ENCODE results near the gene MTF2.

GRCh38 chr1:93108335-93108734, 29.3 kb downstream of the MTF2 start:
- TF ChIP-seq POLR2AphosphoS5 (IDR thresholded peaks at IDR 0.05; ENCODE audit: low read depth) (no peak), CTCF (conservative IDR thresholded peaks at IDR 0.05; ENCODE audit: low read depth in 2 of 2) (no peak), EZH2 (IDR thresholded peaks at IDR 0.05; ENCODE audit: low read depth, unreplicated experiment) (no peak), CREB1 (CRISPR knock-in tag; IDR thresholded peaks at IDR 0.05; ENCODE audit: low read depth) (no peak), ZNF114 (CRISPR knock-in tag; IDR thresholded peaks at IDR 0.05) (no peak), JUNB (IDR thresholded peaks at IDR 0.05; ENCODE audit: unreplicated experiment) (no peak), EZH2phosphoT487 (IDR thresholded peaks at IDR 0.05; ENCODE audit: unreplicated experiment) (no peak), NANOG (IDR thresholded peaks at IDR 0.05; ENCODE audit: borderline replicate concordance) (no peak)
